GM23338 (cell line): Measurements from ENCODE around the gene CUBN.

Source experiments
- CREB1 ChIP-seq: fragments of 250-450 bp; sonication (Bioruptor Pico); IDR thresholded peaks from 2 replicates; pipeline ENCODE4 v1.5.0; 2020; ENCODE audit warnings: low read depth, mild to moderate bottlenecking, moderate library complexity
- CTCF ChIP-seq, 2 experiments: fragments of 200-600 bp in 1 of 2; sonication (generic) in 1 of 2; conservative IDR thresholded peaks; 2 replicates each; pipeline versions ENCODE4 v1.5.1 to v1.6.1; 2016 to 2017; ENCODE audit warnings: antibody characterized with exemption in 2 of 2, low read depth in 2 of 2, mild to moderate bottlenecking in 2 of 2, moderate library complexity in 1 of 2
- ETS1 ChIP-seq: IDR thresholded peaks from 2 replicates; pipeline ENCODE4 v1.6.1; 2016; ENCODE audit warnings: antibody characterized with exemption
- EZH2 ChIP-seq: fragments of 200-600 bp; sonication (generic); IDR thresholded peaks from one replicate; pipeline ENCODE4 v1.8.0; 2017; ENCODE audit warnings: antibody characterized with exemption, mild to moderate bottlenecking, low read depth; ENCODE audit not compliant: unreplicated experiment
- EZH2phosphoT487 ChIP-seq: fragments of 200-600 bp; sonication (generic); IDR thresholded peaks from one replicate; pipeline ENCODE4 v1.8.1; 2018; ENCODE audit warnings: antibody characterized with exemption; ENCODE audit not compliant: unreplicated experiment
- JUNB ChIP-seq: IDR thresholded peaks from one replicate; pipeline ENCODE4 v1.6.1; 2016; ENCODE audit warnings: antibody characterized with exemption; ENCODE audit not compliant: unreplicated experiment
- NANOG ChIP-seq: IDR thresholded peaks from 2 replicates; pipeline ENCODE4 v1.6.1; 2016; ENCODE audit warnings: antibody characterized with exemption, borderline replicate concordance
- POLR2AphosphoS5 ChIP-seq: IDR thresholded peaks from 2 replicates; pipeline ENCODE4 v1.6.1; 2016; ENCODE audit warnings: antibody characterized with exemption, low read depth
- STAT1 ChIP-seq: IDR thresholded peaks from one replicate; pipeline ENCODE4 v1.6.1; 2016; ENCODE audit warnings: antibody characterized with exemption; ENCODE audit not compliant: unreplicated experiment
- ZNF114 ChIP-seq: fragments of 250-450 bp; sonication (Bioruptor Pico); IDR thresholded peaks from 2 replicates; pipeline ENCODE4 v1.5.0; 2020; ENCODE audit warnings: mild to moderate bottlenecking, moderate library complexity
- ZNF331 ChIP-seq: fragments of 250-450 bp; sonication (Bioruptor Pico); IDR thresholded peaks from 2 replicates; pipeline ENCODE4 v1.5.0; 2020; ENCODE audit warnings: low read depth, mild to moderate bottlenecking, moderate library complexity
- TF ChIP-seq, protein P1 (sequence below): IDR thresholded peaks from one replicate; pipeline ENCODE4 v1.6.1; 2018; ENCODE audit warnings: antibody characterized with exemption; ENCODE audit not compliant: unreplicated experiment
- TF ChIP-seq, protein P2 (sequence below): fragments of 250-450 bp; sonication (Bioruptor Pico); IDR thresholded peaks from 2 replicates; pipeline ENCODE4 v1.5.0; 2020; ENCODE audit warnings: mild to moderate bottlenecking, moderate library complexity

DNA sequence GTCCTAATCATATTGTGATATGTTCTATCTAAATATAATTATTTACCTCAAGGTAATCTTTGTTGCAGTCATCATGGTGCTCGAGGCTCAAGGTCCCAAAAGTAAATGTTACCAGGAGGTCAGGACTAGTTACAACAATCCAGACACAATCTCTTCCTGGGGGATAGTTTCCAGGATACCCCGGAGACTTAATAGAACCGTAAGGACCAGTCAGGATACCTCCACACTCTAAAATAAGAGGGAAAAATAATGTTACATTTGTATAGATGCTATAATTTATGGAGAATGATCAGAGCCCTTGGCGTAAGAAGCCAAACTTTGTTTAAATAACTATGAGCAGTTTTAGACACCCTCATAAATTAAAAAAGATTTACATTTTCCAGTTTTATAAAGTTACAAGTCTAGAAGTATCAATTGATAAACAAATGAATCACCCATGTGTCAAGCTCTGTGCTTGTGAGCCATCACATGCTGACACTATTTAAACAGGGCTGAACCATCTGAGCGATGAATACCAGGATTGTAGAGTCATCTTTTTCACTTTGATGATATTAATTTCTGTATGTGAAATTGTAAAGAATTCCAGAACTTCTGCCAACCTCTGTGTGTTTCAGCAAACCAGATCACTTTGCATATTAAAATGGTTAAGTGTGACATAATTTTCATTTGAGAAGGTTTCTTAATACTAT lies 41.3 kb downstream of the CUBN start:
- TF ChIP-seq CTCF (conservative IDR thresholded peaks at IDR 0.05; ENCODE audit: low read depth in 2 of 2), result no peak
- TF ChIP-seq POLR2AphosphoS5, result no peak
- no peak for TF ChIP-seq EZH2
- TF ChIP-seq ZNF114 (CRISPR knock-in tag), result no peak
- no peak for TF ChIP-seq STAT1
- TF ChIP-seq EZH2phosphoT487, result no peak
- TF ChIP-seq, protein P1, sequence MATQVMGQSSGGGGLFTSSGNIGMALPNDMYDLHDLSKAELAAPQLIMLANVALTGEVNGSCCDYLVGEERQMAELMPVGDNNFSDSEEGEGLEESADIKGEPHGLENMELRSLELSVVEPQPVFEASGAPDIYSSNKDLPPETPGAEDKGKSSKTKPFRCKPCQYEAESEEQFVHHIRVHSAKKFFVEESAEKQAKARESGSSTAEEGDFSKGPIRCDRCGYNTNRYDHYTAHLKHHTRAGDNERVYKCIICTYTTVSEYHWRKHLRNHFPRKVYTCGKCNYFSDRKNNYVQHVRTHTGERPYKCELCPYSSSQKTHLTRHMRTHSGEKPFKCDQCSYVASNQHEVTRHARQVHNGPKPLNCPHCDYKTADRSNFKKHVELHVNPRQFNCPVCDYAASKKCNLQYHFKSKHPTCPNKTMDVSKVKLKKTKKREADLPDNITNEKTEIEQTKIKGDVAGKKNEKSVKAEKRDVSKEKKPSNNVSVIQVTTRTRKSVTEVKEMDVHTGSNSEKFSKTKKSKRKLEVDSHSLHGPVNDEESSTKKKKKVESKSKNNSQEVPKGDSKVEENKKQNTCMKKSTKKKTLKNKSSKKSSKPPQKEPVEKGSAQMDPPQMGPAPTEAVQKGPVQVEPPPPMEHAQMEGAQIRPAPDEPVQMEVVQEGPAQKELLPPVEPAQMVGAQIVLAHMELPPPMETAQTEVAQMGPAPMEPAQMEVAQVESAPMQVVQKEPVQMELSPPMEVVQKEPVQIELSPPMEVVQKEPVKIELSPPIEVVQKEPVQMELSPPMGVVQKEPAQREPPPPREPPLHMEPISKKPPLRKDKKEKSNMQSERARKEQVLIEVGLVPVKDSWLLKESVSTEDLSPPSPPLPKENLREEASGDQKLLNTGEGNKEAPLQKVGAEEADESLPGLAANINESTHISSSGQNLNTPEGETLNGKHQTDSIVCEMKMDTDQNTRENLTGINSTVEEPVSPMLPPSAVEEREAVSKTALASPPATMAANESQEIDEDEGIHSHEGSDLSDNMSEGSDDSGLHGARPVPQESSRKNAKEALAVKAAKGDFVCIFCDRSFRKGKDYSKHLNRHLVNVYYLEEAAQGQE, result no peak
- TF ChIP-seq, protein P2, sequence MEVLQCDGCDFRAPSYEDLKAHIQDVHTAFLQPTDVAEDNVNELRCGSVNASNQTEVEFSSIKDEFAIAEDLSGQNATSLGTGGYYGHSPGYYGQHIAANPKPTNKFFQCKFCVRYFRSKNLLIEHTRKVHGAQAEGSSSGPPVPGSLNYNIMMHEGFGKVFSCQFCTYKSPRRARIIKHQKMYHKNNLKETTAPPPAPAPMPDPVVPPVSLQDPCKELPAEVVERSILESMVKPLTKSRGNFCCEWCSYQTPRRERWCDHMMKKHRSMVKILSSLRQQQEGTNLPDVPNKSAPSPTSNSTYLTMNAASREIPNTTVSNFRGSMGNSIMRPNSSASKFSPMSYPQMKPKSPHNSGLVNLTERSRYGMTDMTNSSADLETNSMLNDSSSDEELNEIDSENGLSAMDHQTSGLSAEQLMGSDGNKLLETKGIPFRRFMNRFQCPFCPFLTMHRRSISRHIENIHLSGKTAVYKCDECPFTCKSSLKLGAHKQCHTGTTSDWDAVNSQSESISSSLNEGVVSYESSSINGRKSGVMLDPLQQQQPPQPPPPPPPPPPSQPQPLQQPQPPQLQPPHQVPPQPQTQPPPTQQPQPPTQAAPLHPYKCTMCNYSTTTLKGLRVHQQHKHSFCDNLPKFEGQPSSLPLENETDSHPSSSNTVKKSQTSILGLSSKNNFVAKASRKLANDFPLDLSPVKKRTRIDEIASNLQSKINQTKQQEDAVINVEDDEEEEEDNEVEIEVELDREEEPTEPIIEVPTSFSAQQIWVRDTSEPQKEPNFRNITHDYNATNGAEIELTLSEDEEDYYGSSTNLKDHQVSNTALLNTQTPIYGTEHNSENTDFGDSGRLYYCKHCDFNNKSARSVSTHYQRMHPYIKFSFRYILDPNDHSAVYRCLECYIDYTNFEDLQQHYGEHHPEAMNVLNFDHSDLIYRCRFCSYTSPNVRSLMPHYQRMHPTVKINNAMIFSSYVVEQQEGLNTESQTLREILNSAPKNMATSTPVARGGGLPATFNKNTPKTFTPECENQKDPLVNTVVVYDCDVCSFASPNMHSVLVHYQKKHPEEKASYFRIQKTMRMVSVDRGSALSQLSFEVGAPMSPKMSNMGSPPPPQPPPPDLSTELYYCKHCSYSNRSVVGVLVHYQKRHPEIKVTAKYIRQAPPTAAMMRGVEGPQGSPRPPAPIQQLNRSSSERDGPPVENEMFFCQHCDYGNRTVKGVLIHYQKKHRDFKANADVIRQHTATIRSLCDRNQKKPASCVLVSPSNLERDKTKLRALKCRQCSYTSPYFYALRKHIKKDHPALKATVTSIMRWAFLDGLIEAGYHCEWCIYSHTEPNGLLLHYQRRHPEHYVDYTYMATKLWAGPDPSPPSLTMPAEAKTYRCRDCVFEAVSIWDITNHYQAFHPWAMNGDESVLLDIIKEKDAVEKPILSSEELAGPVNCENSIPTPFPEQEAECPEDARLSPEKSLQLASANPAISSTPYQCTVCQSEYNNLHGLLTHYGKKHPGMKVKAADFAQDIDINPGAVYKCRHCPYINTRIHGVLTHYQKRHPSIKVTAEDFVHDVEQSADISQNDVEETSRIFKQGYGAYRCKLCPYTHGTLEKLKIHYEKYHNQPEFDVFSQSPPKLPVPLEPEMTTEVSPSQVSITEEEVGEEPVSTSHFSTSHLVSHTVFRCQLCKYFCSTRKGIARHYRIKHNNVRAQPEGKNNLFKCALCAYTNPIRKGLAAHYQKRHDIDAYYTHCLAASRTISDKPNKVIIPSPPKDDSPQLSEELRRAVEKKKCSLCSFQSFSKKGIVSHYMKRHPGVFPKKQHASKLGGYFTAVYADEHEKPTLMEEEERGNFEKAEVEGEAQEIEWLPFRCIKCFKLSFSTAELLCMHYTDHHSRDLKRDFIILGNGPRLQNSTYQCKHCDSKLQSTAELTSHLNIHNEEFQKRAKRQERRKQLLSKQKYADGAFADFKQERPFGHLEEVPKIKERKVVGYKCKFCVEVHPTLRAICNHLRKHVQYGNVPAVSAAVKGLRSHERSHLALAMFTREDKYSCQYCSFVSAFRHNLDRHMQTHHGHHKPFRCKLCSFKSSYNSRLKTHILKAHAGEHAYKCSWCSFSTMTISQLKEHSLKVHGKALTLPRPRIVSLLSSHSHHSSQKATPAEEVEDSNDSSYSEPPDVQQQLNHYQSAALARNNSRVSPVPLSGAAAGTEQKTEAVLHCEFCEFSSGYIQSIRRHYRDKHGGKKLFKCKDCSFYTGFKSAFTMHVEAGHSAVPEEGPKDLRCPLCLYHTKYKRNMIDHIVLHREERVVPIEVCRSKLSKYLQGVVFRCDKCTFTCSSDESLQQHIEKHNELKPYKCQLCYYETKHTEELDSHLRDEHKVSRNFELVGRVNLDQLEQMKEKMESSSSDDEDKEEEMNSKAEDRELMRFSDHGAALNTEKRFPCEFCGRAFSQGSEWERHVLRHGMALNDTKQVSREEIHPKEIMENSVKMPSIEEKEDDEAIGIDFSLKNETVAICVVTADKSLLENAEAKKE (CRISPR knock-in tag), result no peak
- no peak for TF ChIP-seq JUNB
- TF ChIP-seq CREB1 (CRISPR knock-in tag), result no peak
- TF ChIP-seq ZNF331, result no peak
- TF ChIP-seq ETS1, result no peak
- no peak for TF ChIP-seq NANOG
